ENCODE measurements around the gene ATG7.

GRCh38 chr3:11510356-11510755, 238.2 kb downstream of the ATG7 start:
- TF ChIP-seq CTCF (IDR thresholded peaks at IDR 0.05) (no peak), POLR2A (IDR thresholded peaks at IDR 0.05) (no peak)
